Activated CD4-positive, alpha-beta T cell treated with anti-CD3 and anti-CD28 coated beads, Interleukin-2, amount 50 U/mL, for 16 hours (primary cell): ENCODE measurements around the gene ADAMTS7.
"Not testable (repeated sequence)": the region's sequence is repeated elsewhere in the genome, so short reads cannot be mapped to it uniquely, and the experiment has no call there.

ENCODE experiments used
- DNase-seq: peaks from one replicate; pipeline ENCODE4 v3.0.0-alpha.2; 2020

ADAMTS7 gene, protein sequence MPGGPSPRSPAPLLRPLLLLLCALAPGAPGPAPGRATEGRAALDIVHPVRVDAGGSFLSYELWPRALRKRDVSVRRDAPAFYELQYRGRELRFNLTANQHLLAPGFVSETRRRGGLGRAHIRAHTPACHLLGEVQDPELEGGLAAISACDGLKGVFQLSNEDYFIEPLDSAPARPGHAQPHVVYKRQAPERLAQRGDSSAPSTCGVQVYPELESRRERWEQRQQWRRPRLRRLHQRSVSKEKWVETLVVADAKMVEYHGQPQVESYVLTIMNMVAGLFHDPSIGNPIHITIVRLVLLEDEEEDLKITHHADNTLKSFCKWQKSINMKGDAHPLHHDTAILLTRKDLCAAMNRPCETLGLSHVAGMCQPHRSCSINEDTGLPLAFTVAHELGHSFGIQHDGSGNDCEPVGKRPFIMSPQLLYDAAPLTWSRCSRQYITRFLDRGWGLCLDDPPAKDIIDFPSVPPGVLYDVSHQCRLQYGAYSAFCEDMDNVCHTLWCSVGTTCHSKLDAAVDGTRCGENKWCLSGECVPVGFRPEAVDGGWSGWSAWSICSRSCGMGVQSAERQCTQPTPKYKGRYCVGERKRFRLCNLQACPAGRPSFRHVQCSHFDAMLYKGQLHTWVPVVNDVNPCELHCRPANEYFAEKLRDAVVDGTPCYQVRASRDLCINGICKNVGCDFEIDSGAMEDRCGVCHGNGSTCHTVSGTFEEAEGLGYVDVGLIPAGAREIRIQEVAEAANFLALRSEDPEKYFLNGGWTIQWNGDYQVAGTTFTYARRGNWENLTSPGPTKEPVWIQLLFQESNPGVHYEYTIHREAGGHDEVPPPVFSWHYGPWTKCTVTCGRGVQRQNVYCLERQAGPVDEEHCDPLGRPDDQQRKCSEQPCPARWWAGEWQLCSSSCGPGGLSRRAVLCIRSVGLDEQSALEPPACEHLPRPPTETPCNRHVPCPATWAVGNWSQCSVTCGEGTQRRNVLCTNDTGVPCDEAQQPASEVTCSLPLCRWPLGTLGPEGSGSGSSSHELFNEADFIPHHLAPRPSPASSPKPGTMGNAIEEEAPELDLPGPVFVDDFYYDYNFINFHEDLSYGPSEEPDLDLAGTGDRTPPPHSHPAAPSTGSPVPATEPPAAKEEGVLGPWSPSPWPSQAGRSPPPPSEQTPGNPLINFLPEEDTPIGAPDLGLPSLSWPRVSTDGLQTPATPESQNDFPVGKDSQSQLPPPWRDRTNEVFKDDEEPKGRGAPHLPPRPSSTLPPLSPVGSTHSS (N-terminal part only)

DNA sequence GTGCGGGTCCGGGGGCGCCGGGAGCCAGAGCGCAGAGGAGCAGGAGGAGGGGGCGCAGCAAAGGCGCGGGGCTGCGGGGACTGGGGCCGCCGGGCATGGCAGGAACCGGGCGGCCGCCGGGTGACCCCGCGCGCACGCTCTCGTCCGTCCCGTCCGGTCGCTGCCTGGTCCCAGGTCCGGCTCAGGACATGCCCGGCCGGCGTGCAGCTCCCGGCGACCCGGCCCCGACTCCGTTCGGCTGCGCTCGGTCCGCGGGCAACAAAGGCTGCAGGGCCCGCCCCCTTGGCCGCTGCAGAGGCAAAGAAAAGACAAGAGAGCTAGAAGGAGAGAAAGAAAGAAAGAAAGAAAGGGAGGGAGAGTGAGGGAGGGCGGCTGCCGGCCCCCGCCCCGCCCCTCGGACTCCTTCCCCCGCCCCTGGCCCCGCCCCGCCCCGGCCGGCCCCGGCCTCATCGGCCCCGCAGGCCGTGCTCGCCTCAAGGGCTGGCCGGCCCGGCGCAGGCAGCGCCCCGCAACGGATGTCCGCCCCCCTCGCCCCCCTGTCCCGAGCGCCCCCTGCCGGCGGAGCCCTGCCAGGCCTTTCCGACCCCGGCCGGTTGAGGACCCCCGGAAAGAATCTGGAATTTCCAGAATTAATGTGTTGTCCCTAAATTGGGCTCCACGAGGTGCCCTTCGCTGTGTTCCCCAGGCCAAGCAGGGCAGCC lies at the start of gene ADAMTS7:
Gene ADAMTS7 (minus strand): TSS at position 341 of the 701 bp plus-strand sequence. CDS start 244 bp downstream, at position 97.
- peak; percentile 41 for DNase-seq

DNA sequence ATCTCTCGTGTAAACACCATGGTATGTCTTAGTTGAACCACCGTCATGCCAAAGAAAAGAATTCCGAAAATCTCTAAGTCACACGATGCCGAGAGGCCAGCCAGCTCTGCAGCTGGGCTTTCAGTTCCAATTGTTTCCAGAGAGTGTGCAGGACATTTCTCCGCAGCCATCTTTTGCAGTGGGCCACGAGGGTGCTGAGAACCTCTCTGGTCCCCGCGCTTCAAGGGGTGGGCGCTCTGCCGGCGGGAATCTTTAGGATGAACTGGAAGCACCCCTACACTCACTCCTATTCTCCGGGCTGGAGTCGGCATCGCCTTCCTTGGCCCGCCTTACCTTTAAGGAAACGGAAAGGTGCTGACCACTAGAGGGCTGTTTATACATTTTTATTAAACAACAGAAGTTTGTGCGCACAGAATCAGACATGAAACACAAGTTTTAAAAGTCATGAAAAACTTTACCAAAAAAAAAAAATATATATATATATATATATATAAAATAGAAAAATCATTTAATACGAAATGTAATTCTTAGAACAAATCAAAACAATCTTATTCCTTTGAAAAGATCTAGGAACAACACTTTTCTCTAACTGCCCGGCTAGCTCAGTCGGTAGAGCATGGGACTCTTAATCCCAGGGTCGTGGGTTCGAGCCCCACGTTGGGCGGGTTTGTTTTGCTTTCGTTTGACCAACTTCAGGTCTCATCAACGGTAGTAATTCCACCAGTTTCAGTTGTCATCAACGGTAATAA lies 48.9 kb upstream of the ADAMTS7 start:
- peak; percentile 86 for DNase-seq

DNA sequence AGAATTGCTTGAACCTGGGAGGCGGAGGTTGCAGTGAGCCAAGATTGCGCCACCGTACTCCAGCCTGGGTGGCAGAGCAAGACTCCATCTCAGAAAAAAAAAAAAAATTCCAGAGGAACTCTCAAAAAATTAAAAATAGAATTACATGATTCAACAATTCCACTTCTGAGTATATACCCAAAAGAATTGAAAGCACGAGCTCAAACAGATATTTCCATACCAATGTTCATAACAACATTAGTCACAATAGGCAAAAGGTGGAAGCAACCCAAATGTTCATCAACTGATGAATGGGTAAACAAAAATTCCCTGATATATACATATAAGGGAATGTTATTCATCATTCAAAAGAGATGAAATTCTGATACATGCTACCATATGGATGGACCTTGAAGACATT lies 44.5 kb upstream of the ADAMTS7 start:
- no peak for DNase-seq

DNA sequence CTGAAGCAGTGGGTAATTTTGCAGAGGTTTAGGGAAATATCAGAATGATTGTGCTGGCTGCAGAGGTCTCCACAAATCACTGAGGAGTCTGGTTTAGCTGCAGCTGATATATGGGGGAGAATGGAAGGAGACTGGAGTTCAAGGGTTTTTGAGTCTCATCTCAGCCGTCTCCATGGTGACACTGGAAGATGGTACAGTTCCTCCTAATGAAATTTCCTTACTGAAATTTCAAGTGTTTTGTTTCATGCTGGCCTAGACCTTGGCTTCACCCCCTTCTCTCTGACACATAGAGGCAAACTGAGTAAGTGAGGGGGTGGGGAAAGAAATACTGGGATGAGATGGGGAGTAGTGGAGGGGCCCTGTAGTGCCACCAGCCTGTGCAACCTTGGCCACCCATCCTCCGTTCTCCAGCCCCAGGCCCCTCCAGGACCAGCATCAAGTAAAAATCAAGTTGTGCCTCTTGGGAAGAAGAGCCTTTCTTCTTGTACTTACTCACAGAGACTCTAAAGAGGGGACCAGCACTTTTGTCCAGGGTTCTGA lies 43.6 kb upstream of the ADAMTS7 start:
- no peak for DNase-seq

DNA sequence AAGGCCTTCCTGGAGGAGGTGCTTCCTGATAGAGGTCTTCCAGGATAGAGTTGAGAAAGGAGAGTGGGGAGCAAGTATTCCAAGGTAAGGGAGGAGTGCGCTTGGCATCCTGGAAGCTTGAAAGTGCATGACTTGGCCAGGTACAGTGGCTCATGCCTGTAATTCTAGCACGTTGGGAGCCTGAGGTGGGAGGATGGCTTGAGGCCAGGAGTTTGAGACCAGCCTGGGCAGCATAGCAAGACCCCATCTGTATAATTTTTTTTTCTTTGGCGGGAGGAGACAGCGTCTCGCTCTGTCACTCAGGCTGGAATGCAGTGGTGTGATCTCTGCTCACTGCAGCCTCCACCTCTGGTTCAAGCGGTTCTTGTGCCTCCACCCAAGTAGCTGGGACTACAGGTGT lies 42.2 kb upstream of the ADAMTS7 start:
- no peak for DNase-seq

DNA sequence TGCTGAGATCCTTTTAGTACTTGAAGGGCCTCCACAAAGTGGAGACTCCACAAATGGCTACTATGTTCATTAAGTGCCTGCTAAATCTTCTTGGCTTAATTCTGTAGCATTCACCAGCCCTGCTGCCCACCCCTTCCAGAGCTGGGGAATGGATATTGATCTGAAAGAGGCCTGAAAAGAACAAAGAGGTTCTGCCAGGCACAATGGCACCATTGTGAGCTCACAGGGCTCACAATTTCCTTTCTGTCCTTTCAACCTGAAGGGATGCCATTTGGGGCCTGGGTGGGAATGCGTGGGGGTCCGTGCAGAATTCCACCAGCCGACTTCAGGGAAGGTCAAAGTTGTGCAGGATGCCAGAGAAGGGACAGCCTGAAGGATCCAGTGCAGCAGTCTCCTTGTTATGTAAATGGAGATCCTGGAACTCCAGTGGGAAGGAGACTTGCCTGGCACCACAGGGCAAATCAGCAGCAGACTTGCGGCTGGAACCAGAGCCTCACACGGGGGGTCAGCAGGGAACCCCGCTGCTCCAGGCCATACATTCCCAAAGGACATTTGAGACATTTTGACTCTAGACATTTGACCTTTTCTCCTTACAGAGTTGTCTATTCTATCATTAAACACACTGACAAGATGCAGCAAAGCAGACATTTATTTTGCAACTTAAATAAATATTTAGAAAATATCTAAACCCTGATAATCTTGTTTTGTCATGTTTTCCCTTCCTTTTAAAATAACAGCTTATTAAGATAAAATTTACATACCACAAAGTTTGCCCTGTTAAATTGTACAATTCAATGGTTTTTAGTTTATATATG lies 39.9 kb upstream of the ADAMTS7 start:
- DNase-seq: no peak

DNA sequence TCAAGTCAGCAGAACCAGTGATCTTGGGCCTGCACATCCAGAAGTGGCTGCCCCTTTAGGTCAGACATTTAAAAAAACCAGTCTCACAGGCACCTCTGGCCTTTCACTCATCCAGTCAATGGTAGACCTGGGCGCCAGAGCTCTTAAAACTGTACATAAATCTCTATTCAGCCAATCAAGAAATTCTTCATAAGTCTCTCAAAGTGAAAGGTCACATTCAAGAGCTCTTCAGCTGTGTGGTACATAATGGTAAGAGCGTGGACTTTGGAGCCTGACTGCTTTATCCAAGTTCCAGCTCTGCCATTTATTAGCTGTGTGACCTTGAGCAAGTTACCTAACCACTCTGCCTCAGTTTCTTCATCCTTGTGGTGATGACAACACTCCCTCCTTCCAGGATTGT lies 39.1 kb upstream of the ADAMTS7 start:
- no peak for DNase-seq

DNA sequence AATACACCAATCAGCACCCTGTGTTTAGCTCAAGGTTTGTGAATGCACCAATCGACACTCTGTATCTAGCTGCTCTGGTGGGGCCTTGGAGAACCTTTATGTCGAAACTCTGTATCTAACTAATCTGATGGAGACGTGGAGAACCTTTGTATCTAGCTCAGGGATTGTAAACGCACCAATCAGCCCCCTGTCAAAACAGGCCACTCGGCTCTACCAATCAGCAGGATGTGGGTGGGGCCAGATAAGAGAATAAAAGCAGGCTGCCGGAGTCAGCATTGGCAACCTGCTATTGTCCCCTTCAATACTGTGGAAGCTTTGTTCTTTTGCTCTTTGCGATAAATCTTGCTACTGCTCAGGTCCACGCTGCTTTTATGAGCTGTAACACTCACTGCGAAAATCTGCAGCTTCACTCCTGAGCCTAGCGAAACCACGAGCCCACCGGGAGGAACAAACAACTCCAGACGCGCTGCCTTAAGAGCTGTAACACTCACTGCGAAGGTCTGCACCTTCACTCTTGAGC lies 36.2 kb upstream of the ADAMTS7 start:
- not testable (repeated sequence) for DNase-seq

DNA sequence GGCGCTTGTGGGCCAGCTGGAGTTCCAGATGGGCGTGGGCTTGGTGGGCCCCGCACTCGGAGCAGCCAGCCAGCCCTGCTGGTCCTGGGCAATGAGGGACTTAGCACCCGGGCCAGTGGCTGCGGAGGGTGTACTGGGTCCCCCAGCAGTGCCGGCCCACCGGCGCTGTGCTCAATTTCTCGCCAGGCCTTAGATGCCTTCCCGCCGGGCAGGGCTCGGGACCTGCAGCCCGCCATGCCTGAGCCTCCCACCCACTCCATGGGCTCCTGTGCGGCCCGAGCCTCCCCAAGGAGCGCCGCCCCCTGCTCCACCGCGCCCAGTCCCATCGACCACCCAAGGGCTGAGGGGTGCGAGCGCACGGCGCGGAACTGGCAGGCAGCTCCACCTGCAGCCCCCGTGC lies 35.6 kb upstream of the ADAMTS7 start:
- DNase-seq: not testable (repeated sequence)

DNA sequence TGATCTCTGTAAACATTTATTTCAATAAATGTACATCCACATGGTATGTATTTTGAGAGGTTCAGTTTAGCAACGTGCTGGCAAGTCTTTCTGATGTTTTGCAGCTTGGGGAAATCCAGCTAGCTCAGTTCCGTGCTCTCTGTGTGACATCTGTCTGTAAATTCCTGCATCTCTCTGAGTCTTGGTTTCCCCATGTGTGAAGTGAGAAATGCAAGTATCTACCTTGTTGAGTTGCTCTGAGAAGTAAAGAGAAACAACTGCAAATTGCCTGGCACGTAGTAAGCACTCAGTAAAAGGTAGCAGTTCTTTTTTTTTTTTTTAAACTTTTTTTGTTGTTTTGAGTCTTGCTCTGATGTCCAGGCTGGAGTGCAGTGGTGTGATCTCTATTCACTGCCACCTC lies 31.3 kb upstream of the ADAMTS7 start:
- no peak for DNase-seq

DNA sequence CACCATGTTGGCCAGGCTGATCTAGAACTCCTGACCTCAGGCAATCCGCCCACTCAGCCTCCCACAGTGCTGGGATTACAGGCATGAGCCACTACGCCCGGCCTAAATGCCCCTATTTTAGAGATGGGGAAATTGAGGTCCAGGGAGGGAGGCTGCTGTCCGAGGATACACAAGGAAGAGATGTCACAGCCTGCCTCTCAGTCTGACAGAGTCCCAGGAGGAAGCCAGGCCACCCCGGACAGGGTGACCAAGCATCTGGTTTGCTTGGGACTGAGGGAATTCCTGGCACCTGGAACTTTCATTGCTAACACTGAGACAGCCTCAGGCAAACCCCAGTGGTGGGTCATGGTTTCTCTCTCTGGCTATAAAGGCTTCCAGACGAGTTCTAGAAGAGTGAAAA lies 30.6 kb upstream of the ADAMTS7 start:
- DNase-seq: no peak

DNA sequence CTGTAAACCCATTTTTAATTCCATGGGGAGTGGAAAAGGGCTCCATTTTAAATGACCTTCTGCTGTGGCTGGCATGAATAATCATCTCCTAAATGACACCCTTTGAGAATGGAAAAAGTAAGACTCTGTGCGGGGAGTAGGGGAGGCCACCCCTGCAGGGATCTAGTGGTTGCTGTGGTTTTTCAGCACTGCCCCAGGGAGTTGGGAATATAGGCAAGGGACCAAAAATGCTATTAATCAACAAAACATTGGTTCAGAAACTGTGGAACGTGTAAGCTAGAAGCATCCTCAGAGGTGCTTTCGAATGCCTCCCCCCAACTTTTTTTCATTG lies 30.1 kb upstream of the ADAMTS7 start:
- no peak for DNase-seq

DNA sequence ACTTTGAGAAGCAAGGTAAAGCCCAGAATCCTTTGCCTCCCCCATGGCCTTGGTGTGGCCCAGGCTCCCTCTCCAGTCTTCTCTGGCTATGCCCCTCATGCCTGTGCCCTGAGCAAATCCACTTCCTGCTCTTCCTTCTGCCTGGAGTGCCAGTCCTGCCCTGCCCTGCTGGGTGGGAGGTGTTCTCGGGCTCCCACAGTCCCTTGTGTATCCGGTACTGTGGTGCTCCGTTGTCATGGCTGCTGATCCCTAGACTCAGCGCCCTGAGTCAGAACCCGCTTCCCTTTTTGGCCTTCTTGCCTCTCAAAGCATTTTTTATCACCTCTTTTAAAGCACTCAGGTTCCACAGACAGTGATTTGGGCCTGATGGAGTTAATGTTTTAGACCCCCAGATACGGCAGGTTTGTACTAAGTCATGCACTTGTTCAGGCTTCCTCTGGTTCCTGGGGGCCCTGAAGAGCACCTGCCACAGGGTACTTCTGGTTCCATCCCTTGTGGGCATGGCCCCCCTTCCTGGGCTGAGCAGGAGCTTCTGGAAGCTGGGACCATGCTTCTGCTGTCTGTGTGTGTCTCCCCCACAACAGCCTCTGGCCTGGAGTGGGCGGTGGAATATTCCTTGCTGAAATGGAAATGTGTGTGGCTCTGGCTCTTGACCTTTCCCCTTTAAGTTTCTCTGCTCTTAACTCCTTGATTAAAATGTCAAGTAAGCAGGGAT lies 29.6 kb upstream of the ADAMTS7 start:
- DNase-seq: no peak

DNA sequence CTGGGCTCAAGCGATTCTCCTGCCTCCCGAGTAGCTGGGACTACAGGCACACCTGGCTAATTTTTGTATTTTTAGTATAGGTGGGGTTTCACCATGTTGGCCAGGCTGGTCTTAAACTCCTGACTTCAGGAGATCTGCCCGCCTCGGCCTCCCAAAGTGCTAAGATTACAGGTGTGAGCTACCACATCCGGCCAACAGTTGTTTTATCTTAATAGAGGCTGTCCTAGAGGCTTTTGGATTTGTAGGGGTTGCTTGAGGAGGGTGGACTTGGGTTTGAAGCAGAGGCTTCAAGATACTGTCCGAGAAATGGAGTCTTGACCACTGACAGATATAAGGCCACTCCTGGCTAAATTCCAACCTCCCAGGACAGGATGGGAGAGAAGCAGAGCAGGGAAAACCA lies 27.9 kb upstream of the ADAMTS7 start:
- not testable (repeated sequence) for DNase-seq

DNA sequence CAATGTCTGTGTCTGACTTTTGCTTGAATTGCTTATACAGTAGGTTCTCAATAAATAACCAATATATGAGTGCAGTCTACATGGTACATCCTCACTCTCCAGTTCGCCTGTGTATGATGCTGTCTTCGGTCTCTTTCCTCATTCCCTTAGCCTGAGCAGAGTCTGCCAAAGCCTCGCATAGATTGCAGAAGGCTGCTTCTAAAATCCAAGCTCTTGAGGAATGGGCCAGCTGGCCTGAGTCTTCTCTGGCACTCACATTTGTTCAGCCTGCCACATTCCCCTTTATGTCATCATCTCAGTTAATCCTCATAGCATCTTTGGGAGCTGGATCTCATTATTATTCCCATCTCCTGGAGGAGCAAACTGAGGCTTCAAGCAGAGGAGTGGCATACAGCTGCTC lies 27.2 kb upstream of the ADAMTS7 start:
- DNase-seq: no peak

DNA sequence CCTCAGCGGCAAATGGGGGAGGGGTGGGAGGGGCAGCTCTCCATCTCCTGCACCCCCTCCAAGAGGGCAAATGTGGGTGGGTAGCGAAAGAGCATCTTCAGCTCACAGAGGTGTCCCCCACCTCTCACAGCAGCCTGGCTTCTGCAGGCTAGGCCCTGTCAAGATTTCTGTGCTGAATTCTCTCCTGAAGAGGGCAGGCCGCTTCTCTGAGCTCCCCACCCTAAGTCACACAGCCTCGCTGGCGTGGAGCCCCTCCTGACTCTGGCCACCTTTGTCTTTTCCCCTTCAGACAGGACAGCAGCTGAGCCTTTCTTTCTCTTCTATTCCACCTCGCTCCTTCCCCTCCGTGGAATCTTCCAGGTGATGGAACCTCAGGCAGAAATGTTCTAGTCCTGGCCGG lies 26.3 kb upstream of the ADAMTS7 start:
- no peak for DNase-seq

DNA sequence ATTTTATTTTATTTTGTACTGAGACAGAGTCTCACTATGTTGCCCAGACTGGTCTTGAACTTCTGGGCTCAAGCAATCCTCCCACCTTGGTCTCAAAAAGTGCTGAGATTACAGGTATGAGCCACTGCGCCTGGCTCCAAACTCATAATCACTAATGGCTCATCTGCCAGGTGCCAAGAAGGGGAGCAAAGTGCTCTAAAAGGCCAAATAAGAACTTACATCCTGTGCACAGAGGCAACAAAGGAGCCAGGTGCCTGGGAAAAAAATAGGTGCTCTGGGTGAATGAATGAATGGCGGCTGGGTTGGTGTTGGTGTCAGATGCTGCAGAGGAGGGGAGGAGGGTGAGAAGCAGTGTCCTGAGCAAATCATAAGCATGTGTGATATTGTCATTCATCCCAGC lies 25.9 kb upstream of the ADAMTS7 start:
- DNase-seq: no peak

DNA sequence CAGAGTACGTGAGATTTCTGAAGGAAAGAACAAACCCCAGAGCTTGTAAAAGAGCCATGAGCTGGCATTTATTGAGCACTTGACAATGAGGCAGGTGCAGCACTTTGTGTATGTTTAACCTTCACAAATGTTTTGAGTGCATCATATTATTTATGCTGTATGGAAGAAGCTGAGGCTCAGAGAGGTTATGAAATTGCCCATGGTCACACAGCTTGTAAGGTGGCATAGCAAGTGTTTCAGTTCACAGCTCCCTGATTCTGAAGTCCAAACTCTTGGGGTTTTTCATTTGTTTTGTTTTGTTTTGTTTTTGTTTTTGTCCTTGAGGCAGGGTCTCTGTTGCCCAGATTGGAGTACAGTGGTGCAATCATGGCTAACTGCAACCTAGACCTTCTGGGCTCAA lies 25.1 kb upstream of the ADAMTS7 start:
- DNase-seq: no peak
